Measurements from ENCODE around the gene TRIM7. TPM values are rescaled to one million over a fixed set of nuclear protein-coding genes. Genes with fewer than 3 reads are reported as not detected.
"Not testable (repeated sequence)": the region's sequence is repeated elsewhere in the genome, so short reads cannot be mapped to it uniquely, and the experiment has no call there.

TRIM7 gene
- total RNA-seq, 2 donors from 2014 or later = 2.2 to 3.5 TPM

- not testable (repeated sequence) for ATAC-seq; H3K9me3 ChIP-seq (ENCODE audit: control insufficient read depth, low read length, poor library complexity, severe bottlenecking); H3K27ac Mint-ChIP-seq; H3K4me1 Mint-ChIP-seq; DNase-seq; H3K4me3 Mint-ChIP-seq
- Mint-ChIP-seq H3K36me3 (ENCODE audit: low read depth) (peaks cover 13% of the 10 kb centered on the region), H3K27me3 (peaks cover 80% of the 10 kb centered on the region)
These were observed 57.9 kb downstream of the TRIM7 start, which contains the start of gene OR2V2 for GRCh38 chr5:181146927-181147636. Gene OR2V2 (plus strand): TSS chr5:181147586. CDS start chr5:181154943, 7,357 bp downstream.

- peaks cover 10% of the 10 kb centered on the region for H3K36me3 Mint-ChIP-seq (ENCODE audit: low read depth)
- H3K4me1 Mint-ChIP-seq = no peaks in the 10 kb centered on the region
- H3K27ac Mint-ChIP-seq = no peak overlapping the region
- H3K27me3 Mint-ChIP-seq = peaks cover 74% of the 10 kb centered on the region
- no peak for DNase-seq
- ATAC-seq = no peak
- H3K9me3 ChIP-seq (ENCODE audit: control insufficient read depth, low read length, poor library complexity, severe bottlenecking) = no peaks in the 10 kb centered on the region
- no peak overlapping the region for H3K4me3 Mint-ChIP-seq
These were observed 59.9 kb downstream of the TRIM7 start for GRCh38 chr5:181145133-181145532.

Other genes with a start within 250 kb of the TRIM7 start
- gene BTNL3, start 216.3 kb downstream of the TRIM7 start, total RNA-seq = not detected
- 1 to 10 TPM in 1 of 2 donors, not detected in 1; 1.8 TPM for gene BTNL9, start 164.9 kb downstream of the TRIM7 start, total RNA-seq
- not detected for gene OR2V1, start 74.0 kb downstream of the TRIM7 start, total RNA-seq
- not detected for gene OR2V2, start 57.6 kb downstream of the TRIM7 start, total RNA-seq
- 10 to 100 TPM; 23.4 to 29.6 TPM for gene TRIM41, start 18.1 kb upstream of the TRIM7 start, total RNA-seq
- 1,000 to 10,000 TPM; 2,138 to 2,163 TPM for gene RACK1, start 38.7 kb upstream of the TRIM7 start, total RNA-seq
- gene TRIM52, start 55.9 kb upstream of the TRIM7 start, total RNA-seq = 10 to 100 TPM; 32.2 to 34.6 TPM
- gene OR4F3, start 162.1 kb upstream of the TRIM7 start, total RNA-seq = not detected

All from T-helper 17 cell (primary cell).